B cell (primary cell): Measurements from ENCODE around the gene BNC2.

Experiments
- CTCF ChIP-seq: fragments of 200-600 bp; IDR thresholded peaks from one replicate; pipeline ENCODE4 v1.8.0; 2022; ENCODE audit warnings: antibody characterized with exemption, mild to moderate bottlenecking
- EZH2 ChIP-seq: IDR thresholded peaks from 2 replicates; pipeline ENCODE4 v1.6.1; 2012; ENCODE audit warnings: borderline replicate concordance, low read depth, mild to moderate bottlenecking, moderate library complexity, low read length; ENCODE audit not compliant: insufficient read depth, poor library complexity, severe bottlenecking

- TF ChIP-seq CTCF (no peak), EZH2 (no peak)
Measured at GRCh38 chr9:16690205-16690604, 180.3 kb downstream of the BNC2 start.
